ENCODE results near the gene PNMA6E.

PNMA6E gene

GRCh38 chrX:153445106-153445855, 44.1 kb upstream of the PNMA6E start:
- TF ChIP-seq TAF1 (IDR thresholded peaks at IDR 0.05; ENCODE audit: borderline replicate concordance, low read depth, low read length) = no peak
- TF ChIP-seq POLR2A (IDR thresholded peaks at IDR 0.05; ENCODE audit: low read depth, low read length) = no peak
- no peak for TF ChIP-seq POLR2AphosphoS5 (IDR thresholded peaks at IDR 0.05; ENCODE audit: low read depth, low read length)
- DNase-seq (ENCODE audit: insufficient read length) = no peak
- FAIRE-seq = no peak

GRCh38 chrX:153444333-153445011, 43.3 kb upstream of the PNMA6E start:
- no peak for DNase-seq (ENCODE audit: insufficient read length)
- no peak for FAIRE-seq
- TF ChIP-seq TAF1 (IDR thresholded peaks at IDR 0.05; ENCODE audit: borderline replicate concordance, low read depth, low read length) = no peak
- no peak for TF ChIP-seq POLR2A (IDR thresholded peaks at IDR 0.05; ENCODE audit: low read depth, low read length)
- no peak for TF ChIP-seq POLR2AphosphoS5 (IDR thresholded peaks at IDR 0.05; ENCODE audit: low read depth, low read length)

DNA sequence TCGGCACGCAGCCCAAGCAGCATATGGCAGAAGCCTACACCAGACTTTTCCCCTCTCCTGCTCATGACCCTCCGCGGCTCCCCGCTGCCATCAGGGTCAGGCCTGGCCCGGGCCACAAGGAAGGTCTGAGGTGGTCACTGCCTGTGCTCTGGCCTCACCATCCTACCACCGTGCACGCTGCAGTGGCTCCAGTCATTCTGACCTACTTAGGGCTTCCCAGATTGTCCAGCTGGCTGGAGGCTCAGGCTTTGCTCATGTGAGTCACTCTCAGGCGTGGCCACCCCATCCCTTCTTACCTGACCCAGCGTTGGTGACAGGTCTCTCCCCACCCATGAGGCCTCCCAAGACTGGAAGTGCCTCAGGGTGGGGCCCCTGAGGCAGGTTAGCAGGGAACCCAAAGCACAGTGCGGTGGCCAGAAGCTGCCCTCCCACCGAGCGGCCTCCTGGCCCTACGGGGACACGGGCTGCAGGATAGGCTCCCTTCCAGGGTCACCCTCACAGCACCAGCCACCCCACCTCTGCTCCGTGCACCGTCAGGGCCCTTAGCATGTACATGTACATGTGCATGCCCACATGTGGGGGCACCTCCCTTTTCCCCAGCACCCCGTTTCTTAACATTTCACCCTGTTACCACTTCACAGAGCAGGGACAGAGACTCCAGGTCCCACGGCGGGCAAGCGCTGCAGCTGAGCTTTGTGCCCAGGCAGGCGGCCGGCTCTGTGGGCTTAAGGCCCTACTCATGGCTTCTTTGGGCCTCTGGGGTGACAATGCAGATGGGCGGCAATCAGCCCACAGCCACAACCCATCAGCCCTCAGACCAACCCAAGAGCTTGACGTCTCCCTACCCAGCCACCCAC, 42.6 kb upstream of the PNMA6E start:
- DNase-seq (ENCODE audit: insufficient read length) (no peak), FAIRE-seq (no peak)
- TF ChIP-seq POLR2A (IDR thresholded peaks at IDR 0.05; ENCODE audit: low read depth, low read length) (no peak), POLR2AphosphoS5 (IDR thresholded peaks at IDR 0.05; ENCODE audit: low read depth, low read length) (no peak), TAF1 (IDR thresholded peaks at IDR 0.05; ENCODE audit: borderline replicate concordance, low read depth, low read length) (no peak)

DNA sequence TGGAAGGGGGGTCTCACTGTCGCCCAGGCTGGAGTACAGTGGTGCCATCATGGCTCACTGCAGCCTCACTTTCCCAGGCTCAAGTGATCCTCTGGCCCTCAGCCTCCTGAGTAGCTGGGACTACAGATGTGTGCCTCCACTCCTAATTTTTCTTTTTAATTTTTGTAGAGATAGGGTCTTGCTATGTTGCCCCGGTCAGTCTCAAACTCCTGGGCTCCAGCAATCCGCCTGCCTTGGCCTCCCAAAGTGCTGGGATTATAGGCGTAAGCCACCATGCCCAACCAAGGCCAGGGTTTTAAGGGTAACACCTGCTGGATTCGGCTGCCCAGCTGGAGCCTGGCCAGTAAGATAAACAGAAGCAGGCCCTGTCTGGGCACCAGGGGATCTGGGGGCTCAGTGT, 41.3 kb upstream of the PNMA6E start:
- TF ChIP-seq POLR2A (IDR thresholded peaks at IDR 0.05; ENCODE audit: low read depth, low read length) = no peak
- TF ChIP-seq POLR2AphosphoS5 (IDR thresholded peaks at IDR 0.05; ENCODE audit: low read depth, low read length) = no peak
- no peak for TF ChIP-seq TAF1 (IDR thresholded peaks at IDR 0.05; ENCODE audit: borderline replicate concordance, low read depth, low read length)
- FAIRE-seq (no peak), DNase-seq (ENCODE audit: insufficient read length) (no peak)

- no peak for FAIRE-seq
- no peak for DNase-seq (ENCODE audit: insufficient read length)
- TF ChIP-seq POLR2AphosphoS5 (IDR thresholded peaks at IDR 0.05; ENCODE audit: low read depth, low read length) = no peak
- TF ChIP-seq POLR2A (IDR thresholded peaks at IDR 0.05; ENCODE audit: low read depth, low read length) = no peak
- no peak for TF ChIP-seq TAF1 (IDR thresholded peaks at IDR 0.05; ENCODE audit: borderline replicate concordance, low read depth, low read length)
Observed at GRCh38 chrX:153441981-153442380, 40.8 kb upstream of the PNMA6E start.

DNA sequence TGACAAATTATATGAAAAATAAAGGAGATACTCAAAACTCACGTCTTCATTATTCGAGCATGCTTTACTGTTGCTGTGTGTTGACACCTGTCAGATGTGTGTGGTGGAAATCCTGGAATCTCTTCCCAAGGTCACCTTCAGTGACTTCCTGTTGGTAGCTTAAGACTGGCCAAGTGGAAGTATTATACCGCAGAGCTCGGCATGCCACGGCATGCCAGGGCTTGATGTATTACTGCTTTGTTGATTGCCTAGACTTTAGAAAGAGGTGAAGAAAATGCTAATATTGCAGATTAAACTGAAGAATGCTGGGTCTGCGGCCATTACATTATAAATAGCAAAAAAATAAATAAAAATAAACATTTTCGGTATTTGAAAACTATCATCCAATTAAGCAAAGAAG, 40.1 kb upstream of the PNMA6E start:
- DNase-seq (ENCODE audit: insufficient read length) = no peak
- no peak for FAIRE-seq
- no peak for TF ChIP-seq POLR2A (IDR thresholded peaks at IDR 0.05; ENCODE audit: low read depth, low read length)
- TF ChIP-seq TAF1 (IDR thresholded peaks at IDR 0.05; ENCODE audit: borderline replicate concordance, low read depth, low read length) = no peak
- no peak for TF ChIP-seq POLR2AphosphoS5 (IDR thresholded peaks at IDR 0.05; ENCODE audit: low read depth, low read length)

DNA sequence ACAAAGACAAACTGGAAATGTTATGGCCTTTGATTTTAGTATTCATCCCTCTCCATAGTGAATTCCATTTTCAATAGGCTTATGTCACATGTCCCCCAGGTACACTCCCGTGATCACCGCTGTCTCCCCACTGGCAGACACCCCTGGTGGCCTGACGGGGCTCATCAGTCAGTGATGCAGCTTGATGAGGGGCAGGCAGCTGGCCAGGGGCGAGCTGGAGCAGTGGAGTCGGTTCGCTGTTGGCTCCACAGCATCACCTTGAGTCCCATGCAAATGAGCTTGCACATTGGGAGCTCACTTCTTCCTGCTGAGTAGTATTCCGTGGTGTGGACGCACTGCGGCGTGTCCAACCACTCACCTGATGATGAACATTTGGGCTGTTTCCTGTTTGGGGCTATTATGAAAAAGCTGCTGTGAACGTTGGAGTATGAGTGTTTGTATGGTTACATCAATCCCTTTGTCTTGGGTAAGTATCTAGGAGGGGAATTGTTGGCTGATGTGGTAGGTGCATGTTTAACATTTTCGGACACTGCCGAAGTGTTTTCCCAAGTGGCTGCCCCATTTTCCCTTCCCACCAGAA, 39.5 kb upstream of the PNMA6E start:
- DNase-seq (ENCODE audit: insufficient read length) (no peak), FAIRE-seq (no peak)
- no peak for TF ChIP-seq POLR2A (IDR thresholded peaks at IDR 0.05; ENCODE audit: low read depth, low read length)
- no peak for TF ChIP-seq POLR2AphosphoS5 (IDR thresholded peaks at IDR 0.05; ENCODE audit: low read depth, low read length)
- no peak for TF ChIP-seq TAF1 (IDR thresholded peaks at IDR 0.05; ENCODE audit: borderline replicate concordance, low read depth, low read length)

DNA sequence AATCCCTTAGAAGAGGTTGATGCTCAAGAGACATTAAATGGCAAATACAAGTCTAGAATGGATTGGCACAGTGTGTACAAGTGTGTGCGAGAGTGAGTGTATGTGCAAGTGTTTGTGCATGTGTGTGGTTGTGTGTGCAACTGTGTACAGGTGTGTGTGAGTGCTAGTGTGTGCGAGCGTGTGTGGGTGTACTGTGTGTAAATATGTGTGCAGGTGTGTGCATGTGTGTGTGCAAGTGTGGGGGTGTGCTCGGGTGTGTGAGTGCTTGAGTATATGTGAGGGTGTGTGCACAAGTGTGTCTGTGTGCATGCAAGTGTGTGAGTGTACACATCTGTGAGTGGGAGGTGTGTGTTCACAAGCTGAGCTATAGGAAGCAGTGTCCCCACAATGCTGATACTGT, 38.8 kb upstream of the PNMA6E start:
- DNase-seq (ENCODE audit: insufficient read length) (no peak), FAIRE-seq (peak; percentile 40)
- TF ChIP-seq POLR2AphosphoS5 (IDR thresholded peaks at IDR 0.05; ENCODE audit: low read depth, low read length) (no peak), TAF1 (IDR thresholded peaks at IDR 0.05; ENCODE audit: borderline replicate concordance, low read depth, low read length) (no peak), POLR2A (IDR thresholded peaks at IDR 0.05; ENCODE audit: low read depth, low read length) (no peak)

- no peak for FAIRE-seq
- DNase-seq (ENCODE audit: insufficient read length) = no peak
- no peak for TF ChIP-seq POLR2AphosphoS5 (IDR thresholded peaks at IDR 0.05; ENCODE audit: low read depth, low read length)
- no peak for TF ChIP-seq TAF1 (IDR thresholded peaks at IDR 0.05; ENCODE audit: borderline replicate concordance, low read depth, low read length)
- no peak for TF ChIP-seq POLR2A (IDR thresholded peaks at IDR 0.05; ENCODE audit: low read depth, low read length)
Observed at GRCh38 chrX:153438532-153438931, 37.4 kb upstream of the PNMA6E start.

DNA sequence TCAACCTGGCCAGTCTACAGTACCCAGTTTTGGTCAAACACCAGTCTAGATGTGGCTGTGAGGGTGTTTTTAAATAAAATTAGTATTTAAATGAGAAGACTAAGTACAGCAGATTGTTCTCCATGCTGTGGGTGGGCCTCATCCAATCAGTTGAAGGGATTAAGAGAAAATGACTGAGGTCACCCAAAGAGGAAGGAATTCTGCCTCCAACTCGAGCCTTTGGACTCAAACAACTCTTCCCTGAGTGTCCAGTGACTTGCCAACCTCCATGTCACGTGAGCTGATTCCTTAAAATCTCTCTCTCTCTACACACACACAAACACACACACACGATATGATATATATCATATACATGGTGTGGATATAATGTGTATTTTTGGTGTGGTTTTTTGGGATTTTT, 34.7 kb upstream of the PNMA6E start:
- TF ChIP-seq POLR2AphosphoS5 (IDR thresholded peaks at IDR 0.05; ENCODE audit: low read depth, low read length) = no peak
- TF ChIP-seq POLR2A (IDR thresholded peaks at IDR 0.05; ENCODE audit: low read depth, low read length) = no peak
- TF ChIP-seq TAF1 (IDR thresholded peaks at IDR 0.05; ENCODE audit: borderline replicate concordance, low read depth, low read length) = no peak
- DNase-seq (ENCODE audit: insufficient read length) (no peak), FAIRE-seq (no peak)

DNA sequence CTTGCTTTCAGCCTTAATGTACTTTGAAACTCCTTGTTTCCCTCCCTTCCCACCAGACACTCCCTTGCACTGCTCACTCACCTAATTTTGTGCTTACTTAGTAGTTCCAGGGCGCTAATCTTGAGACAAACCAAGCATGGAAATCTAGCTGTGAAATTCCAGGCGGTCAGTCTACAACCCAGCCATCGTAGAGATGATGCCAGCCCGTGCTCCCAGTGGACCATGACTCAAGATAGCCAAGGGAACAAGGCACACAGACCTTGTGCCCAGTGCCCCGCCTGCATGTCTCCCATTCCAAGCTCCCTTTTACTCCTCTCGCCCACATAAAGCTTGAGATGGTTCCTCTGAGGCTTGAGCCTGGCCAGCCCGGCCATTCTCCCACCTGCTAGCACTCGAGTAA, 33.7 kb upstream of the PNMA6E start:
- no peak for FAIRE-seq
- DNase-seq (ENCODE audit: insufficient read length) = no peak
- no peak for TF ChIP-seq TAF1 (IDR thresholded peaks at IDR 0.05; ENCODE audit: borderline replicate concordance, low read depth, low read length)
- no peak for TF ChIP-seq POLR2AphosphoS5 (IDR thresholded peaks at IDR 0.05; ENCODE audit: low read depth, low read length)
- TF ChIP-seq POLR2A (IDR thresholded peaks at IDR 0.05; ENCODE audit: low read depth, low read length) = no peak
